Measurements from ENCODE around the gene CLIC3.
"Not testable (repeated sequence)": the region's sequence is repeated elsewhere in the genome, so short reads cannot be mapped to it uniquely, and the experiment has no call there.

CLIC3 gene, protein sequence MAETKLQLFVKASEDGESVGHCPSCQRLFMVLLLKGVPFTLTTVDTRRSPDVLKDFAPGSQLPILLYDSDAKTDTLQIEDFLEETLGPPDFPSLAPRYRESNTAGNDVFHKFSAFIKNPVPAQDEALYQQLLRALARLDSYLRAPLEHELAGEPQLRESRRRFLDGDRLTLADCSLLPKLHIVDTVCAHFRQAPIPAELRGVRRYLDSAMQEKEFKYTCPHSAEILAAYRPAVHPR

DNA sequence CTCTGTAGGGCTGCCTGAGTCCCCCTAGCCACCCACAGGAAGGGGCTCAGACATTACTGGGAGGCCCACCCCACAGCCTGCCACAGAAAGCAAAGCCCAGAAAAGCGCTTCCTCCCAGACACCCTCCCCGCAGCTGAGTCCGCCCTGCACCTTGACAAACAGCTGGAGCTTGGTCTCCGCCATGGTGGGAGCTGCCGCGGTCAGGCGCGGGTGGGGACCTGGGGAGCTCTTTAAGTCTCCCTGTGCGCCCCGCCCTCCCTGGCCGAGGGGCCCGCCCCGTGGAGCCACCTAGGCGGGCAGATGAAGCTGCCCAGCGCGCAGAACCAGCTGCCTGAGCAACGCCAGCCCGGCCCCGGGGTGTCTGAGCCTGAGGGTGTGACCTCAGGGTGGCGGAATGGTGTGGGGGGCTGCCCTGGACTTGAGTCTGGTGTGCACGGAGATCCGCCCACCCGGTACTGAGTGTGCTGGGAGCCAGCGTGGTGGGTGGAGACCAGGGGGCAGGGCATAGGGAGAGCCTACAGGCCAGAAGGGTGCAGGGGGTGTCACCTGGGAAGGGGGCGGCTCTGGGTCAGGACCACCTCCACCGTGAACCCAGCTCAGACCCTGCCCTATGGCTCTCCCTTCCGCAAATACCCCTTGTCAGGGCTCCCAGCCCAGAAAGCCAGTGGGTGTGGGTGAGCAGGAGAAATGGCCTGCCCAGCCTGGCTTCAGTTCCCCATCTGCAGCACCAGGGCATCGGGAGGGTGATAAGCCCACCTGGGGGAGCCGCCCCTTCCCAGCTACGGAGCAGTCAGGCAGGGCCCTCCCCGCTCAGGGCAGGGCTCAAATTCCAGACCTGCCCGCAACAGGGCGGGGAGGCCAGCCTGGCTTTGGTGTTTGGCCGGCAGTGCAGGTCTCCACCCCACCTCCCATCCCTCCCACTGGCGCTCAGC lies at the start of gene CLIC3:
CLIC3 (minus strand) TSS at position 208 of the 932 bp plus-strand sequence; CDS start at position 183, 25 bp downstream.
- DNase-seq (ENCODE audit: low read depth), result no peak

GRCh38 chr9:137045294-137046087 lies 49.1 kb upstream of the CLIC3 start:
- peak; percentile 25 for DNase-seq (ENCODE audit: low read depth)

- DNase-seq (ENCODE audit: low read depth), result no peak
Measured at GRCh38 chr9:137044502-137045177, 48.3 kb upstream of the CLIC3 start.

DNA sequence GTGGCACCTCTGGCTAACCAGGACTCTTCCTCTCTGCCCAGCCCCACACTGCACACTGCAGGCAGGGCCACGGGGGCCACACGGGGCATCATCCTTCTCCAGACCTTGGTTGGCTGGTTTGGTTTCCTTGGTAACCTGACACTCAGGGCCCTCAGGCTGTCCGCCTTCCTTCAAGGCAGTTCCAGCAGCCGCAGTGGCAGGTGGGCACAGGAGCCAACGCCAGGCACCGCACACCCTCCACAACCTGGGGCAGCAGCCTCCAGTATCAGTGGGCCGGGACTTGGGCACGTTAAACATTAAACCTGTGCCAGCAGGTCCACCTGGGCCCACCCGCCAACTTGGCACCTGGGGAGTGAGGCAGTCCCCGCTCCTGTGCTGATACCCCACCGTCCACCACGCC lies 47.7 kb upstream of the CLIC3 start:
- no peak for DNase-seq (ENCODE audit: low read depth)

- no peak for DNase-seq (ENCODE audit: low read depth)
Measured at GRCh38 chr9:137042751-137043727, 46.7 kb upstream of the CLIC3 start.

GRCh38 chr9:137041124-137041523 lies 44.8 kb upstream of the CLIC3 start:
- no peak for DNase-seq (ENCODE audit: low read depth)

GRCh38 chr9:137040568-137040967 lies 44.2 kb upstream of the CLIC3 start:
- DNase-seq (ENCODE audit: low read depth), result no peak

- DNase-seq (ENCODE audit: low read depth), result no peak
Measured at GRCh38 chr9:137039611-137040366, 43.4 kb upstream of the CLIC3 start.

GRCh38 chr9:137038916-137039315 lies 42.5 kb upstream of the CLIC3 start:
- no peak for DNase-seq (ENCODE audit: low read depth)

- no peak for DNase-seq (ENCODE audit: low read depth)
Measured at GRCh38 chr9:137037483-137037882, 41.1 kb upstream of the CLIC3 start.

- no peak for DNase-seq (ENCODE audit: low read depth)
Measured at GRCh38 chr9:137037035-137037434, 40.7 kb upstream of the CLIC3 start.

DNA sequence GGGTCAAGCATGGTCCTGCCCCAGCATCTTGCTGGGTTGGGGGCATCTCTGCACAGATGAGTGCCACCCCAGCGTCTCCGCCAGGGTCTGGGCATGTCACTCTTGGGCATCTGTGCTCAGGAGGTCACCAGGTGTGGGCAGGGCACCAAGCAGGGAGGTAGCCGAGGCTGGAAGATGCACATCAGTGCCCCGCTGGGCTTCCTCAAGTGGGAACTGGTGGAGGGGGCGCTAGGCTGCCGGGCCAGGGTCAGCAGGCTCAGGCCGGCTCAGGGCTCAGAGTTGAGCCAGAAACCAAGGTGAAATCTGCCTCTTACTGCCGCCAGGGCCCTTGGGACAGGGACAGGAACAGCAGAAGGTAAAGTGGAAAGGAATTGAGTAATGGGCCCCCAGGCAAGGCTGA lies 39.6 kb upstream of the CLIC3 start:
- DNase-seq (ENCODE audit: low read depth), result no peak

DNA sequence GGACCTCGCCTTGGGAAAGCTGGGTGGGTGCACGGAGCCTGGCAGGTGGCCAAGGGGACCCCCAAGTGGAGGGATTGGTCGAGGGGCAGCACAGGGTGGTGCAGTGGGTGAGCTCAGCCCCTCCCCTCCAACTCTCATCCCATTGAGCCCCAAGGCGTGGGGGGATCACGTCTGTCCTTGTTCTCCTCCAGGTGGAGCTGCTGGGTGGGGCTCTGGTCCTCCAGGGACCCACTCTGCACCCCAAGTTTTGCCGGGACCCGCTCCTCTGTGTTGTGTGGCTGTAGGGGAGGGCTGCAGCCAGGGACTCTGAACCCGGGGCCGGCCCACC lies 39.1 kb upstream of the CLIC3 start:
- DNase-seq (ENCODE audit: low read depth), result no peak

DNA sequence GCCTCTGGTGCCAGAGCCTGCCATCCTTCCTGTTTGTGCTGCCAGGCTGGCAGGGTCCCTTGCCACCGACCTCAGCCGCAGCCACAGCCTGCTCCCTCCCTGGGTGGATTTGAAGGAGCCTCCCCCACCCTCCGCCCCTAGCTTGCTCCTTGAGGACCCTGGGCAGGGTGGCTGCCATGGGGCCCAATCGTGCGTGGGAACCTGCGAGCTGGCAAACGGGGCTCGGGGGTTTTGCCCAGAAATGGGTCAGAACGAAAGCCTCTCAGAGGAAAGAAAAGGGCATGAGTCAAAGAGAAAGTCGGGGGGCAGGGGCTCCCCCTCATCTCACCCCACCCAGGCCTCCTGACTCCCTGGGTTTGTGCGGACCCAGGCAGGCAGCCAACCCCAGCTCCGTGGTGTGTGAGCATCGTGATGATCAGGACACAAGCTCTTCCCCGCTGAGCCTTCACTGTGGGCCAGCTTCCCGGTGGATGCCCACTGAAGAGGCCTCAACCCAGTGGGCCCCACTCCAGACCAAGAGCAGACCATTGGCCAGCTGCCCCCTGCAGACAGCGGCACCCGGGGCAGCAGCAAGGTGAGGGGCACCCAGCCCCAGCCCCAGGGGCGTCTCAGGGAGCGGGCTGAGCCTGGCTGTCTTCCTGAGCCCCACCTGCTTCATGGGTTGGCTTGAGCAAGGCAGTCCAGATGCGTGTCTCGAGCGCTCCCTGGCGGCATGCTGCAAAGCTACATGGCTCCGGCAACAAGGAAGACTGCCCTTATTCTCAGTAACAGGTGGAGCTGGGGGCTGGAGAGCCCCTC lies 38.5 kb upstream of the CLIC3 start:
- DNase-seq (ENCODE audit: low read depth), result peak; percentile 67

DNA sequence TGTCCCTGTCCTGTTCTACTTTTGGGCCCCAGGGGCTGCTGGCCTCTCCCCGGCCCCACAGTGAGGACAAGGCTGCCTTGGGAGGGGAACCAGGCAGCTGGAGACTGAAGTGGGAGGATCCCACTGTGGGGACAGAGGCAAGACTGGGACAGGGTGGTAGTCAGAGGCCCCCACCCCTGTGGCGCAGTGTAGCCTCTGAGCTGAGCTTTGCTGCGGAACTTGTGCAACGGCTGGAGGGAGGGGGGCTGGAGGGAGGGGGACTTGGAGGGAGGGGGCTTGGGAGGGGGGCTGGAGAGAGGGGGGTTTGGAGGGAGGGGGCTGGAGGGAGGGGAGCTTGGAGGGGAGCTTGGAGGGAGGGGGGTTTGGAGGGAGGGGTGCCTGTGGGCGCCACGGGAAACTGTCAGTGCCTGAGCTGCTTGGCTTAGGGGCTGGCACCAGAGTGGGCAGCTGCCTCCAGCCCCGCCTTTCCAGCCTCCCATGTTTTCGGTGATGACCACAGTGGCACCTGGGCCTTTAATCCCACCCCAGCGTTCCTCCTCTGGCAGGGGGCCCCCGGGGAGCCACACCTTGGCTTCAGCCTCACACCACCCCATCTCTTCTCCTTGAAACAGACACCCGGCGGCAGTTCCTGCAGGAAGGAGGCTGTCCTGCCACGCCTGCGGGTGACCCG lies 37.8 kb upstream of the CLIC3 start:
- DNase-seq (ENCODE audit: low read depth), result no peak

- DNase-seq (ENCODE audit: low read depth), result not testable (repeated sequence)
Measured at GRCh38 chr9:137033481-137033880, 37.1 kb upstream of the CLIC3 start.

DNA sequence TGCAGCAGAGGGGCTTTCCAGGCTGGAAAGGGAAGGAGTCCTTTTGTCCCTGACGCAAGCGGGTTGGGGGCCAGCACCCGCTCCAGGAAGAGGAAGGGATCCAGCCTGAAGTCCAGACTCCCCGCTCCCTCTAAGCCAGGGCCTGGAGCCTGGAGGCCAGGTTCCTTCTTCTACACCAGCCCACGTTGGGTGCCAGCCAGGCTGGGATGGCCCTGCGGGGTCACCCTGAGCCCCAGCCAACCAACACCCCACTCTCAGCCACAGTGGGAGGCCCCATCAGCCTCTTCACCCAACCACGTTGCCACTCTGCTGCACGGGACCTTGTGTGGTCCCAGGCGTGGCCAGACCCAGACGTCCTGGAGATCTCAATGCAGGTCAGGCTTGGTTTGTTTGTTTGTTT lies 36.5 kb upstream of the CLIC3 start:
- no peak for DNase-seq (ENCODE audit: low read depth)

DNA sequence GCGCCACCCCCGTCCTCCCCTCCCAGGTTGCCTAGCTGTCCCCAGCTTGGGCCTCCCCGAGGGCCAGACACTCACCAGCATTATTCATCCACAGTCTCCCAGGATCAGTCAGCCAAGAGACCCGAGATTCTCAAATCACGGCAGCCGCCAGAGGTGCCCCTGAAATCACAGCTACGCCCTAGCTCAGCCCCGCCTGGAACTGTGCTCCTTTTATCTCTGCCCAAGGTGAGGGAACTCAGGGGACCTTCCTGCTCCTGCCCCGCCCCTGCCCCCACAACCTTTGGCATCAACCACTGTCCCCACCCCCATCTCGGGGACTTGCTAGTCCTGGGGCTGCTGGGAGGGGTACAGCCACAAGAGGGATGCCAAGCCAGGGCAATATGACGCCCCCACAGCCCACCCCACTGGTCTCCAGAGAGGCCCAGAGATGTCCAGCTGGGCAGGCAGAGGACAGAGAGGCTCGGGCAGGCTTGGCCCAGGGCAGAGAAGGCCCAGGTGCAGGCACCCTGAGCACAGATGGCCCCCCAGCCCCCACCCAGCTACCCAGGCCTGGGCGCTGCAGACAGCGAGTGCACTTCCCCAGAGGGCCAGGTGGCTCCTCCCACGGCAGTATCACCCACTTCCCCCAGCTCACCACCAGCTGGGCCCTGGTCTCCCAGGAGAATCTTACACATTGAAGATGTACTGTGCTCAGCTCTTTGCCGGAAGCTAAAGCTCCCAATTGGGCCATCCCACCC lies 35.7 kb upstream of the CLIC3 start, which contains the start of gene FUT7:
FUT7 (minus strand) TSS at position 185 of the 737 bp plus-strand sequence; CDS start at position 88, 97 bp downstream.
- no peak for DNase-seq (ENCODE audit: low read depth)

Data from fibroblast of gingiva (primary cell).